HEK293 (cell line): ENCODE data around the gene PTPRO.

Source experiments
- CTCF ChIA-PET: fragments of 350-600 bp; formaldehyde crosslinking; extraction: SDS; loops from one replicate; lab custom pipeline; 2021; ENCODE audit warnings: antibody characterized with exemption; lab: Yijun Ruan, JAX
- POLR2A ChIA-PET: fragments of 300-600 bp; formaldehyde crosslinking; extraction: SDS; loops from one replicate; lab custom pipeline; 2020; ENCODE audit warnings: antibody characterized with exemption, inconsistent platforms; lab: Yijun Ruan, JAX
- H3K27ac ChIP-seq: fragments of 200-500 bp; sonication (Bioruptor generic); 2 replicates; pipeline ENCODE4 v1.5.1; 2014; ENCODE audit warnings: low read depth, low read length, control low read depth, inconsistent platforms; ENCODE audit errors: extremely low read depth
- H3K36me3 ChIP-seq, 2 experiments: fragments of 200-500 bp in 1 of 2; sonication (Bioruptor generic) in 1 of 2; 1 replicate in 1 of 2; 2 replicates in 1 of 2; pipeline ENCODE4 v1.5.1; 2014 to 2017; ENCODE audit warnings: inconsistent platforms in 2 of 2, low read length in 2 of 2; ENCODE audit not compliant: control insufficient read depth in 2 of 2, insufficient read depth in 1 of 2
- H3K4me1 ChIP-seq: fragments of 200-500 bp; sonication (Bioruptor generic); 2 replicates; pipeline ENCODE4 v1.5.1; 2014; ENCODE audit warnings: mild to moderate bottlenecking, low read length, inconsistent platforms; ENCODE audit not compliant: control insufficient read depth, insufficient read depth
- H3K4me3 ChIP-seq: 2 replicates; pipeline ENCODE4 v1.5.1; 2011; ENCODE audit warnings: low read depth, mild to moderate bottlenecking, control low read depth, low read length, moderate library complexity
- H3K9me3 ChIP-seq: fragments of 200-500 bp; sonication (Bioruptor generic); 2 replicates; pipeline ENCODE4 v1.5.1; 2014; ENCODE audit warnings: low read depth, low read length, inconsistent platforms; ENCODE audit not compliant: control insufficient read depth, insufficient read depth
- KLF17 ChIP-seq: fragments of 450-650 bp; formaldehyde crosslinking; IDR thresholded peaks from 2 replicates; pipeline ENCODE4 v1.5.1; 2016; ENCODE audit warnings: missing biosample characterization, missing genetic modification characterization
- MEIS1 ChIP-seq: sonication (generic); formaldehyde crosslinking; IDR thresholded peaks from 2 replicates; pipeline ENCODE4 v1.8.1; 2022; ENCODE audit warnings: missing genetic modification reagents, mild to moderate bottlenecking, borderline replicate concordance
- MZF1 ChIP-seq: fragments of 450-650 bp; formaldehyde crosslinking; IDR thresholded peaks from 2 replicates; pipeline ENCODE4 v1.5.1; 2017; ENCODE audit warnings: missing biosample characterization, missing genetic modification characterization, borderline replicate concordance
- SETDB1 ChIP-seq: IDR thresholded peaks from one replicate; pipeline ENCODE4 v1.6.1; 2017; ENCODE audit warnings: mild to moderate bottlenecking, low read length, moderate library complexity, mixed read lengths; ENCODE audit not compliant: insufficient read length
- YY1 ChIP-seq: fragments of 450-650 bp; formaldehyde crosslinking; IDR thresholded peaks from 2 replicates; pipeline ENCODE4 v1.5.1; 2018; ENCODE audit warnings: missing biosample characterization, missing genetic modification characterization
- ZBTB1 ChIP-seq: fragments of 450-650 bp; formaldehyde crosslinking; IDR thresholded peaks from 2 replicates; pipeline ENCODE4 v1.5.1; 2016; ENCODE audit warnings: missing biosample characterization, missing genetic modification characterization
- ZBTB20 ChIP-seq: fragments of 450-650 bp; formaldehyde crosslinking; IDR thresholded peaks from 2 replicates; pipeline ENCODE4 v1.5.1; 2016; ENCODE audit warnings: missing biosample characterization, missing genetic modification characterization
- ZBTB48 ChIP-seq: fragments of 450-650 bp; formaldehyde crosslinking; IDR thresholded peaks from 2 replicates; pipeline ENCODE4 v1.5.1; 2016; ENCODE audit warnings: missing biosample characterization, missing genetic modification characterization
- ZFHX2 ChIP-seq: fragments of 450-650 bp; formaldehyde crosslinking; conservative IDR thresholded peaks from 2 replicates; pipeline ENCODE4 v1.5.1; 2016; ENCODE audit warnings: missing biosample characterization, missing genetic modification characterization
- ZFP3 ChIP-seq: fragments of 450-650 bp; formaldehyde crosslinking; IDR thresholded peaks from 2 replicates; pipeline ENCODE4 v1.5.1; 2016; ENCODE audit warnings: low read depth, missing biosample characterization, missing genetic modification characterization
- ZNF133 ChIP-seq: fragments of 450-650 bp; formaldehyde crosslinking; IDR thresholded peaks from 2 replicates; pipeline ENCODE4 v1.5.1; 2016; ENCODE audit warnings: missing biosample characterization, missing genetic modification characterization
- ZNF148 ChIP-seq: fragments of 450-650 bp; formaldehyde crosslinking; IDR thresholded peaks from 2 replicates; pipeline ENCODE4 v1.5.0; 2017; ENCODE audit warnings: missing biosample characterization, missing genetic modification characterization, borderline replicate concordance
- ZNF366 ChIP-seq: fragments of 450-650 bp; formaldehyde crosslinking; conservative IDR thresholded peaks from 2 replicates; pipeline ENCODE4 v1.5.1; 2016; ENCODE audit warnings: missing biosample characterization, missing genetic modification characterization
- ZNF391 ChIP-seq: fragments of 450-650 bp; formaldehyde crosslinking; IDR thresholded peaks from 2 replicates; pipeline ENCODE4 v1.5.1; 2016; ENCODE audit warnings: low read depth, missing biosample characterization, missing genetic modification characterization, borderline replicate concordance
- ZNF555 ChIP-seq: fragments of 450-650 bp; formaldehyde crosslinking; conservative IDR thresholded peaks from 2 replicates; pipeline ENCODE4 v1.5.1; 2017; ENCODE audit warnings: missing biosample characterization, mild to moderate bottlenecking, missing genetic modification characterization, inconsistent platforms
- ZNF585B ChIP-seq: fragments of 450-650 bp; formaldehyde crosslinking; IDR thresholded peaks from 2 replicates; pipeline ENCODE4 v1.5.1; 2016; ENCODE audit warnings: missing biosample characterization, missing genetic modification characterization
- ZNF624 ChIP-seq: fragments of 450-650 bp; formaldehyde crosslinking; IDR thresholded peaks from 2 replicates; pipeline ENCODE4 v1.5.1; 2017; ENCODE audit warnings: missing biosample characterization, missing genetic modification characterization
- ZNF692 ChIP-seq: fragments of 450-650 bp; formaldehyde crosslinking; IDR thresholded peaks from 2 replicates; pipeline ENCODE4 v1.5.1; 2016; ENCODE audit warnings: missing biosample characterization, missing genetic modification characterization
- ZSCAN4 ChIP-seq: fragments of 450-650 bp; formaldehyde crosslinking; IDR thresholded peaks from 2 replicates; pipeline ENCODE4 v1.5.1; 2017; ENCODE audit warnings: missing biosample characterization, missing genetic modification characterization
- TF ChIP-seq, protein P1 (sequence below): fragments of 450-650 bp; formaldehyde crosslinking; IDR thresholded peaks from 2 replicates; pipeline ENCODE4 v1.5.1; 2017; ENCODE audit warnings: missing biosample characterization, mild to moderate bottlenecking, missing genetic modification characterization, moderate library complexity
- TF ChIP-seq, protein P2 (sequence below): fragments of 450-650 bp; formaldehyde crosslinking; IDR thresholded peaks from 2 replicates; pipeline ENCODE4 v1.5.1; 2016; ENCODE audit warnings: missing biosample characterization, missing genetic modification characterization, low read depth

PTPRO gene

GRCh38 chr12:15592934-15593333 lies 270.6 kb downstream of the PTPRO start:
- POLR2A ChIA-PET, result no interaction called here
- CTCF ChIA-PET, result interaction anchor here (0.5 to 4.8 kb wide), 4 partner anchors 8 to 858 kb away, joined by 3 to 78 read pairs (median 4); no protein-coding TSS in a partner anchor
- Histone ChIP-seq H3K9me3 (no peaks in the 10 kb centered on the region), H3K4me3 (no peak overlapping the region)
- TF ChIP-seq ZNF133 (tag by site-specific recombination), result no peak
- TF ChIP-seq ZNF555, result no peak
- TF ChIP-seq ZNF148 (tag by site-specific recombination), result no peak
- no peak for TF ChIP-seq MZF1 (tag by site-specific recombination)
- no peak for TF ChIP-seq ZNF692
- no peak for TF ChIP-seq ZBTB20
- no peak for TF ChIP-seq SETDB1
- no peak for TF ChIP-seq ZNF391 (tag by site-specific recombination)
- TF ChIP-seq, all 188 proteins: peak for 0
- H3K27ac ChIP-seq, result no peak overlapping the region
- H3K4me1 ChIP-seq, result no peaks in the 10 kb centered on the region
- H3K36me3 ChIP-seq, result no peaks in the 10 kb centered on the region

DNA sequence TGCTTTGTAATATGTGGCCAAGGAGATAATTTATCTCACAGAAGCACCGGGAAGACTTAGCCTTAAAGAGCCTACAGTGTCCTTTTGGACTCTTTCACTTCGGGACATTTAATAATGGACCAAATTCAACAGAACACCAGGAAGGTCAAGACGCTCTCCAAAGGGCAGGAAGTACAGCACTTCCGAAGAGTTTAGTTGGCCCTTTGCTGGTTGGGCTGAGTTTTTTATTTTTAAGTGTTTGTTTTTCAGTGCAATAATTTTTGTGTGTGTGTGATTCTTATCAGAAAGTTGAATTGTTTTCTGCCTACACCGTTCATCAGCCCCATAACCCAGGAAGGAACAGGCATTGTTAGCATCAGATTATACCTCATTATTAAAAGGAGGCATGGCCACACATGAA lies 273.9 kb downstream of the PTPRO start:
- Histone ChIP-seq H3K9me3 (no peaks in the 10 kb centered on the region), H3K4me1 (peaks cover 7% of the 10 kb centered on the region; the same call in 1 of the 2 replicates), H3K4me3 (no peak overlapping the region), H3K36me3 (no peaks in the 10 kb centered on the region), H3K27ac (no peak overlapping the region)
- CTCF ChIA-PET, result interaction anchor here (0.9 kb wide), 1 partner anchor 64 kb away, joined by 3 read pairs; no protein-coding TSS in a partner anchor
- no peak for TF ChIP-seq ZNF624 (tag by site-specific recombination)
- TF ChIP-seq, protein P1, sequence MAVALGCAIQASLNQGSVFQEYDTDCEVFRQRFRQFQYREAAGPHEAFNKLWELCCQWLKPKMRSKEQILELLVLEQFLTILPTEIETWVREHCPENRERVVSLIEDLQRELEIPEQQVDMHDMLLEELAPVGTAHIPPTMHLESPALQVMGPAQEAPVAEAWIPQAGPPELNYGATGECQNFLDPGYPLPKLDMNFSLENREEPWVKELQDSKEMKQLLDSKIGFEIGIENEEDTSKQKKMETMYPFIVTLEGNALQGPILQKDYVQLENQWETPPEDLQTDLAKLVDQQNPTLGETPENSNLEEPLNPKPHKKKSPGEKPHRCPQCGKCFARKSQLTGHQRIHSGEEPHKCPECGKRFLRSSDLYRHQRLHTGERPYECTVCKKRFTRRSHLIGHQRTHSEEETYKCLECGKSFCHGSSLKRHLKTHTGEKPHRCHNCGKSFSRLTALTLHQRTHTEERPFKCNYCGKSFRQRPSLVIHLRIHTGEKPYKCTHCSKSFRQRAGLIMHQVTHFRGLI, result 0 out of 2 replicates have a peak, but pooled peaks have one; percentile 38
- POLR2A ChIA-PET, result no interaction called here

GRCh38 chr12:15597125-15597830 lies 275.0 kb downstream of the PTPRO start:
- no peak overlapping the region for H3K27ac ChIP-seq
- TF ChIP-seq YY1 (tag by site-specific recombination) (no peak), ZBTB1 (tag by site-specific recombination) (no peak), ZFP3 (no peak), ZNF366 (tag by site-specific recombination) (no peak), ZFHX2 (tag by site-specific recombination) (no peak), ZSCAN4 (tag by site-specific recombination) (no peak), ZNF585B (tag by site-specific recombination) (no peak), KLF17 (tag by site-specific recombination) (no peak), MEIS1 (CRISPR knock-in tag) (no peak), ZBTB48 (tag by site-specific recombination) (no peak)
- TF ChIP-seq, protein P2, sequence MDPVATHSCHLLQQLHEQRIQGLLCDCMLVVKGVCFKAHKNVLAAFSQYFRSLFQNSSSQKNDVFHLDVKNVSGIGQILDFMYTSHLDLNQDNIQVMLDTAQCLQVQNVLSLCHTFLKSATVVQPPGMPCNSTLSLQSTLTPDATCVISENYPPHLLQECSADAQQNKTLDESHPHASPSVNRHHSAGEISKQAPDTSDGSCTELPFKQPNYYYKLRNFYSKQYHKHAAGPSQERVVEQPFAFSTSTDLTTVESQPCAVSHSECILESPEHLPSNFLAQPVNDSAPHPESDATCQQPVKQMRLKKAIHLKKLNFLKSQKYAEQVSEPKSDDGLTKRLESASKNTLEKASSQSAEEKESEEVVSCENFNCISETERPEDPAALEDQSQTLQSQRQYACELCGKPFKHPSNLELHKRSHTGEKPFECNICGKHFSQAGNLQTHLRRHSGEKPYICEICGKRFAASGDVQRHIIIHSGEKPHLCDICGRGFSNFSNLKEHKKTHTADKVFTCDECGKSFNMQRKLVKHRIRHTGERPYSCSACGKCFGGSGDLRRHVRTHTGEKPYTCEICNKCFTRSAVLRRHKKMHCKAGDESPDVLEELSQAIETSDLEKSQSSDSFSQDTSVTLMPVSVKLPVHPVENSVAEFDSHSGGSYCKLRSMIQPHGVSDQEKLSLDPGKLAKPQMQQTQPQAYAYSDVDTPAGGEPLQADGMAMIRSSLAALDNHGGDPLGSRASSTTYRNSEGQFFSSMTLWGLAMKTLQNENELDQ (tag by site-specific recombination), result no peak
- H3K4me1 ChIP-seq, result peaks cover 7% of the 10 kb centered on the region; the same call in 1 of the 2 replicates
- H3K4me3 ChIP-seq, result no peak overlapping the region
- POLR2A ChIA-PET, result no interaction called here
- H3K9me3 ChIP-seq, result no peaks in the 10 kb centered on the region
- CTCF ChIA-PET, result interaction anchor here (0.6 to 0.9 kb wide), 2 partner anchors 65 to 460 kb away, joined by 3 read pairs; no protein-coding TSS in a partner anchor
- no peaks in the 10 kb centered on the region for H3K36me3 ChIP-seq
